Measurements from ENCODE around the gene SNRPD3.

SNRPD3 gene

GRCh38 chr22:24554313-24555164 lies 1.3 kb upstream of the SNRPD3 start, which contains the start of gene GUCD1:
Gene GUCD1, minus strand, starts transcription at chr22:24555138. Its CDS starts 147 bp downstream, at chr22:24554991.
- H3K4me1 ChIP-seq (ENCODE audit: insufficient read depth, low read length), result peaks cover 10% of the 10 kb centered on the region
- peak within 1 kb of the TSS; percentile 99 for H3K9ac ChIP-seq (ENCODE audit: low read depth, low read length)
- H3K36me3 ChIP-seq (ENCODE audit: insufficient read depth, low read depth, low read length), result peaks cover 31% of the 10 kb centered on the region
- H3K27me3 ChIP-seq (ENCODE audit: insufficient read depth, low read length), result no peaks in the 10 kb centered on the region
- peak within 1 kb of the TSS; percentile 98 for H3K4me3 ChIP-seq (ENCODE audit: low read length)
- no peaks in the 10 kb centered on the region for H3K9me3 ChIP-seq (ENCODE audit: insufficient read depth, low read depth, low read length)
- peak within 1 kb of the TSS; percentile 100 for H3K27ac ChIP-seq (ENCODE audit: low read length)

GRCh38 chr22:24559471-24559870 lies 3.7 kb downstream of the SNRPD3 start:
- Histone ChIP-seq H3K9me3 (ENCODE audit: insufficient read depth, low read depth, low read length) (no peaks in the 10 kb centered on the region), H3K27ac (ENCODE audit: low read length) (no peak overlapping the region), H3K4me3 (ENCODE audit: low read length) (no peak overlapping the region), H3K9ac (ENCODE audit: low read depth, low read length) (no peak overlapping the region), H3K27me3 (ENCODE audit: insufficient read depth, low read length) (no peaks in the 10 kb centered on the region), H3K36me3 (ENCODE audit: insufficient read depth, low read depth, low read length) (peaks cover 64% of the 10 kb centered on the region), H3K4me1 (ENCODE audit: insufficient read depth, low read length) (peaks cover 4% of the 10 kb centered on the region)

- Histone ChIP-seq H3K4me3 (ENCODE audit: low read length) (no peak overlapping the region), H3K4me1 (ENCODE audit: insufficient read depth, low read length) (no peaks in the 10 kb centered on the region), H3K9ac (ENCODE audit: low read depth, low read length) (no peak overlapping the region), H3K27me3 (ENCODE audit: insufficient read depth, low read length) (no peaks in the 10 kb centered on the region), H3K27ac (ENCODE audit: low read length) (no peak overlapping the region), H3K9me3 (ENCODE audit: insufficient read depth, low read depth, low read length) (no peaks in the 10 kb centered on the region), H3K36me3 (ENCODE audit: insufficient read depth, low read depth, low read length) (peaks cover 87% of the 10 kb centered on the region)
These were observed 7.4 kb downstream of the SNRPD3 start for GRCh38 chr22:24563246-24563645.

GRCh38 chr22:24564376-24565058 lies 8.7 kb downstream of the SNRPD3 start:
- Histone ChIP-seq H3K27me3 (ENCODE audit: insufficient read depth, low read length) (no peaks in the 10 kb centered on the region), H3K27ac (ENCODE audit: low read length) (no peak overlapping the region), H3K4me1 (ENCODE audit: insufficient read depth, low read length) (no peaks in the 10 kb centered on the region), H3K4me3 (ENCODE audit: low read length) (no peak overlapping the region), H3K36me3 (ENCODE audit: insufficient read depth, low read depth, low read length) (peaks cover 85% of the 10 kb centered on the region), H3K9me3 (ENCODE audit: insufficient read depth, low read depth, low read length) (no peaks in the 10 kb centered on the region), H3K9ac (ENCODE audit: low read depth, low read length) (no peak overlapping the region)

GRCh38 chr22:24565077-24565476 lies 9.3 kb downstream of the SNRPD3 start:
- Histone ChIP-seq H3K9me3 (ENCODE audit: insufficient read depth, low read depth, low read length) (no peaks in the 10 kb centered on the region), H3K36me3 (ENCODE audit: insufficient read depth, low read depth, low read length) (peaks cover 85% of the 10 kb centered on the region), H3K4me3 (ENCODE audit: low read length) (no peak overlapping the region), H3K27me3 (ENCODE audit: insufficient read depth, low read length) (no peaks in the 10 kb centered on the region), H3K4me1 (ENCODE audit: insufficient read depth, low read length) (no peaks in the 10 kb centered on the region), H3K9ac (ENCODE audit: low read depth, low read length) (no peak overlapping the region), H3K27ac (ENCODE audit: low read length) (no peak overlapping the region)

- Histone ChIP-seq H3K4me3 (ENCODE audit: low read length) (no peak overlapping the region), H3K36me3 (ENCODE audit: insufficient read depth, low read depth, low read length) (peaks cover 90% of the 10 kb centered on the region)
These were observed 11.2 kb downstream of the SNRPD3 start for GRCh38 chr22:24566899-24567511.

GRCh38 chr22:24567668-24568067 lies 11.9 kb downstream of the SNRPD3 start:
- Histone ChIP-seq H3K27ac (ENCODE audit: low read length) (no peak overlapping the region), H3K4me3 (ENCODE audit: low read length) (no peak overlapping the region), H3K36me3 (ENCODE audit: insufficient read depth, low read depth, low read length) (peaks cover 92% of the 10 kb centered on the region), H3K9me3 (ENCODE audit: insufficient read depth, low read depth, low read length) (no peaks in the 10 kb centered on the region), H3K9ac (ENCODE audit: low read depth, low read length) (no peak overlapping the region), H3K4me1 (ENCODE audit: insufficient read depth, low read length) (no peaks in the 10 kb centered on the region), H3K27me3 (ENCODE audit: insufficient read depth, low read length) (no peaks in the 10 kb centered on the region)

More at GRCh38 chr22:24566899-24567511, 11.2 kb downstream of the SNRPD3 start:
- H3K27ac ChIP-seq (ENCODE audit: low read length), result no peak overlapping the region
- H3K4me1 ChIP-seq (ENCODE audit: insufficient read depth, low read length), result no peaks in the 10 kb centered on the region
- no peak overlapping the region for H3K9ac ChIP-seq (ENCODE audit: low read depth, low read length)
- no peaks in the 10 kb centered on the region for H3K9me3 ChIP-seq (ENCODE audit: insufficient read depth, low read depth, low read length)
- H3K27me3 ChIP-seq (ENCODE audit: insufficient read depth, low read length), result no peaks in the 10 kb centered on the region

- Histone ChIP-seq H3K9ac (ENCODE audit: low read depth, low read length) (no peak overlapping the region), H3K27me3 (ENCODE audit: insufficient read depth, low read length) (no peaks in the 10 kb centered on the region), H3K4me3 (ENCODE audit: low read length) (no peak overlapping the region), H3K9me3 (ENCODE audit: insufficient read depth, low read depth, low read length) (no peaks in the 10 kb centered on the region), H3K4me1 (ENCODE audit: insufficient read depth, low read length) (no peaks in the 10 kb centered on the region), H3K36me3 (ENCODE audit: insufficient read depth, low read depth, low read length) (peaks cover 85% of the 10 kb centered on the region), H3K27ac (ENCODE audit: low read length) (no peak overlapping the region)
These were observed 15.5 kb downstream of the SNRPD3 start for GRCh38 chr22:24571266-24571665.

- H3K4me3 ChIP-seq (ENCODE audit: low read length), result no peak overlapping the region
- H3K4me1 ChIP-seq (ENCODE audit: insufficient read depth, low read length), result no peaks in the 10 kb centered on the region
- no peak overlapping the region for H3K9ac ChIP-seq (ENCODE audit: low read depth, low read length)
- no peaks in the 10 kb centered on the region for H3K9me3 ChIP-seq (ENCODE audit: insufficient read depth, low read depth, low read length)
- no peaks in the 10 kb centered on the region for H3K27me3 ChIP-seq (ENCODE audit: insufficient read depth, low read length)
- peaks cover 44% of the 10 kb centered on the region for H3K36me3 ChIP-seq (ENCODE audit: insufficient read depth, low read depth, low read length)
- H3K27ac ChIP-seq (ENCODE audit: low read length), result no peak overlapping the region
These were observed 21.0 kb downstream of the SNRPD3 start for GRCh38 chr22:24576778-24577177.

- Histone ChIP-seq H3K4me1 (ENCODE audit: insufficient read depth, low read length) (no peaks in the 10 kb centered on the region), H3K9me3 (ENCODE audit: insufficient read depth, low read depth, low read length) (no peaks in the 10 kb centered on the region), H3K27ac (ENCODE audit: low read length) (no peak overlapping the region), H3K27me3 (ENCODE audit: insufficient read depth, low read length) (no peaks in the 10 kb centered on the region), H3K4me3 (ENCODE audit: low read length) (no peak overlapping the region), H3K36me3 (ENCODE audit: insufficient read depth, low read depth, low read length) (peaks cover 25% of the 10 kb centered on the region), H3K9ac (ENCODE audit: low read depth, low read length) (no peak overlapping the region)
These were observed 22.8 kb downstream of the SNRPD3 start for GRCh38 chr22:24578355-24579257.

GRCh38 chr22:24579258-24579601 lies 23.4 kb downstream of the SNRPD3 start:
- no peak overlapping the region for H3K9ac ChIP-seq (ENCODE audit: low read depth, low read length)
- no peaks in the 10 kb centered on the region for H3K27me3 ChIP-seq (ENCODE audit: insufficient read depth, low read length)
- H3K4me1 ChIP-seq (ENCODE audit: insufficient read depth, low read length), result no peaks in the 10 kb centered on the region
- H3K9me3 ChIP-seq (ENCODE audit: insufficient read depth, low read depth, low read length), result no peaks in the 10 kb centered on the region
- peaks cover 19% of the 10 kb centered on the region for H3K36me3 ChIP-seq (ENCODE audit: insufficient read depth, low read depth, low read length)
- H3K27ac ChIP-seq (ENCODE audit: low read length), result no peak overlapping the region
- no peak overlapping the region for H3K4me3 ChIP-seq (ENCODE audit: low read length)

All from iPS-20b (cell line).